ENCODE results near the gene BHLHA15.

GRCh38 chr7:98212532-98213041, 1.3 kb downstream of the BHLHA15 start:
- TF ChIP-seq POLR2AphosphoS5 (IDR thresholded peaks at IDR 0.05) (no peak), POLR2A (IDR thresholded peaks at IDR 0.05) (no peak)

All from gastroesophageal sphincter (tissue), 2 donors.